GM21723 (cell line): Measurements from ENCODE around the gene DGCR6.
"Not testable (repeated sequence)": the region's sequence is repeated elsewhere in the genome, so short reads cannot be mapped to it uniquely, and the experiment has no call there.

ENCODE experiments used
- ATAC-seq: cut with Tn5 transposase; IDR thresholded peaks from one replicate; pipeline ENCODE4 v1.9.1; 2021; ENCODE audit warnings: mild to moderate bottlenecking, moderate library complexity; ENCODE audit not compliant: unreplicated experiment

DGCR6 gene

DNA sequence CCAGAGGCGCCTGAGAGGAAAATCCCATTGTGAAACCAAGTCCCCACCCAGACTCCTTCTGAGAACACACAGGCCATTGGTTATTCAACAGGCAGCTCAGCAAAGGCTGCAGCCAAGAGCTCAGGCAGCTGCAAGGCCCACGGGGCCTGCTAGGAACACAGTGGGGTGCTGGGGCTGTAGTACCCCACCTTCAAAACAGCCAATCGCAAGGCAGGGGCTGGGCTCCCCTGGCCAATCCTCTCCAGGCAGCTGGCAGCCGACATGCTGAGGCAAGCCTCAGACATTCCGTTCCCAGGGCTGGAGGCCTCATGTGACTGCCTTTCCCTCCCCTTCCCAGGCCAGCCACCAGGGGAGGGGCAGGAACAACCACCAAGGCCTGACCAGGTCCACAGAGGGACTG lies 23.3 kb downstream of the DGCR6 start:
- ATAC-seq = no peak

GRCh38 chr22:18931905-18932652 lies 26.0 kb downstream of the DGCR6 start:
- ATAC-seq = no peak

DNA sequence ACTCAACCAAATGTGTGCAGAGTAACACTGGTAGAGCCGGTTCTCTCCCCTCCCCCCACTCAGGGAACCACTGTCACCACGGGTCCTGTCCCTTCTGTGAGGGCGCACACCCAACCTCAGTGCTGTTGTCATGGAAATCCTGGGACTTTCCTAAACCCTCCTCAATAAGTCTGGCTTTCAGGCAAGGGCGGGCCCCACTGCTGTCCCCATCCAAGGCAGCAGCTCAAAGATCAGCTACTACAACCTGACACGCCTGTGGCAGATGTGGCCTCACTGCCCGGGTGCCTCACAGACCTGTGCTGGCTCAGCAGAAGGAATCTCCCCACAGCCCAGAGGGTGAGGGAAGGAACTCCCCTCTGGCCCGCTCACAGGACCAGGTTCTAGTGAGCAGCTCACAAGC lies 27.8 kb downstream of the DGCR6 start:
- no peak for ATAC-seq

GRCh38 chr22:18934688-18935087 lies 28.6 kb downstream of the DGCR6 start:
- not testable (repeated sequence) for ATAC-seq

GRCh38 chr22:18935889-18936529 lies 29.9 kb downstream of the DGCR6 start, which contains the start of gene PRODH:
Gene PRODH, minus strand, starts transcription at chr22:18936293. Its CDS starts 6 bp downstream, at chr22:18936287.
- ATAC-seq = no peak

DNA sequence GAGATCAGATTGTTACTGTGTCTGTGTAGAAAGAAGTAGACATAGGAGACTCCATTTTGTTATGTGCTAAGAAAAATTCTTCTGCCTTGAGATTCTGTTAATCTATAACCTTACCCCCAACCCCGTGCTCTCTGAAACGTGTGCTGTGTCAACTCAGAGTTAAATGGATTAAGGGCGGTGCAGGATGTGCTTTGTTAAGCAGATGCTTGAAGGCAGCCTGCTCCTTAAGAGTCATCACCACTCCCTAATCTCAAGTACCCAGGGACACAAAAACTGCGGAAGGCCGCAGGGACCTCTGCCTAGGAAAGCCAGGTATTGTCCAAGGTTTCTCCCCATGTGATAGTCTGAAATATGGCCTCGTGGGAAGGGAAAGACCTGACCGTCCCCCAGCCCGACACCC lies 32.6 kb downstream of the DGCR6 start:
- not testable (repeated sequence) for ATAC-seq

- not testable (repeated sequence) for ATAC-seq
Observed at GRCh38 chr22:18947105-18947504, 41.0 kb downstream of the DGCR6 start.

- ATAC-seq = no peak
Observed at GRCh38 chr22:18947905-18948304, 41.8 kb downstream of the DGCR6 start.

GRCh38 chr22:18950141-18950540 lies 44.0 kb downstream of the DGCR6 start:
- ATAC-seq = no peak

GRCh38 chr22:18952022-18952421 lies 45.9 kb downstream of the DGCR6 start:
- no peak for ATAC-seq

DNA sequence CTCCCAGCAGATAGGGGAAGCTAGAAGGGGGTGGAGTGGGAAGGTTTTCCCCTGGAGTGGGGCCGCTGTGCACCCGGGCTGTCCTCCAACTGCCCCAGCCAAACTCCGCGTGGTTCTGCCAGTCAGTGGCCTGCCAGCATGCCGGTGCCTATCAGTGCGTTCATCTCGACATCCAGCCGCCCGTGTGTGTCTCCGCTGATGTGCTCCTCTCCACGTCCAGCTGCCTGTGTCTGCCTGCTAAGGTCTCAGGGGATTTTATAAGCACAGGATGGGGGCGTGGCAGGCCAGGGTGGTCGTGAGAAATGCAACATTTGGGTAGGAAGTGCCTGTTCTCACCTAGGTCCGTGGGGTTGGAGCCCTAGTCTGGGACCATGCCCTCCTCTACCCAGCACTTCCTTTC lies 47.0 kb downstream of the DGCR6 start:
- ATAC-seq = not testable (repeated sequence)

DNA sequence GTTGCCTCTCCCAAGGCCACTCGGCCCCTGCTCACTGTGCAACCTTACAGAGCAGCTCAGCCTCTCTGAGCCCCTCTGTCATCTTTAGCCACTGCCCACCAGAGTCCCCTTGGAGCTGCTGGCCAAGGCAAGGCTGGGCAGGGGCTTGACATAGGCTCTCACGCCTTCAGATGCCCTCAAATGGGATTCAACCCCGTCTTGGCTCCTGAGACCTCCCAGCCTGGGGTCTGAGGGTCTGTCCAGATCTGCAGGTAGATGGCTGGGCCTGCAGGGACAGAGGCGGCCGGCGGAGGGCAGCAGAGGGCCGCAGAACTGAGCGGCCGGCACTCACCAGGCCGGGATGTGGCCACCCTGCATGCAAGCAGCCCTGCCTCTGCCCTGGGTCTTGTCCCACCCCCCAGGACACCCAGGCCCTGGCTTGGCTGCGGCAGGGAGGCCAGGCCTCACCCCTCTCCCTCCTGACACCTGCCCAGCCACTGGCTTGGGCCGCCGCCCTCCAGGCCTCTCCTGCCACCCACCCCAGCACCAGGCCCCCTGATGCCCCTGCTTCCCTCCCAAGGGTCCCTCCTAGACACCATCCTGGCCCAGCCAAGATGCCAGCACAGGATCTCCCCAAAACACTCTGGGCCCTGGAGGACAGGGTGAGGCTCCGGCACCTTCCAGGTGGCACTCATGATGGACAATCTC lies 48.3 kb downstream of the DGCR6 start:
- not testable (repeated sequence) for ATAC-seq

GRCh38 chr22:18954990-18955571 lies 49.0 kb downstream of the DGCR6 start:
- ATAC-seq = no peak

GRCh38 chr22:18955696-18956095 lies 49.6 kb downstream of the DGCR6 start:
- ATAC-seq = no peak

GRCh38 chr22:18956121-18956895 lies 50.2 kb downstream of the DGCR6 start:
- not testable (repeated sequence) for ATAC-seq

- ATAC-seq = not testable (repeated sequence)
Observed at GRCh38 chr22:18956956-18957355, 50.8 kb downstream of the DGCR6 start.

DNA sequence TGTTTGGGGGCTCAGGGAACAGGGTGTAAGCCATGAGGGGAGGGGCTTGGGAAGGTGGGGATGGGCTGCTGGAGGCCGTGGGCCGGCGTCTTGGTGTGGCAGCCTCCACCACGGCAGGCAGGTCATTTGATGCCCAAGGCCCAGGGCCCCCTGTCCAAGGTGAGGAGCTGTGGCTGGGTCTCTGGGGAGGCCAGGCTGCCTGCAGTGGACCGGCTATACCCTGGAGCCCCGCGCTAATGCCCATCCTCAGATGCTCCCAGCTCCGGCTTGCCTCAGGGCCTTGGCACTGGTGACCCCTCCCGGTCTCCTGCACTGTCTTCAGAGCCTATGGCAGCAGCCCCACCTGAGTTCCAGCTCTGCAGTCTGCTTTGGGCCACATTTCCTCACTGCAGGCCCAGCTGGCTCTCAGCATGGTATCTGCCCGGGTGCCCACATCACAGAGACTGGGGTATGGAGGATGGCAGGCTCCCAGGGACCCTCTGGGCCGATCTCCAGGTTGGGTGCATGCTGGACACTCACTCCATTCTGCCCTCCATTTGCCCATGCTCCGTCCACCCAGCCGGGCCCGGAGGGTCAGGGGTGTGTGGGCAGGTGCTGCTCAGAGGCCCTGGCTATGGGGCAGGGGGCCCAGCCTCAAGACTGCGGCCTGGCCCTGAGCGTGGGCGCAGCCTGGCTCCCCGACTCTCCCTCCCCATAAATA lies 51.7 kb downstream of the DGCR6 start:
- not testable (repeated sequence) for ATAC-seq

DNA sequence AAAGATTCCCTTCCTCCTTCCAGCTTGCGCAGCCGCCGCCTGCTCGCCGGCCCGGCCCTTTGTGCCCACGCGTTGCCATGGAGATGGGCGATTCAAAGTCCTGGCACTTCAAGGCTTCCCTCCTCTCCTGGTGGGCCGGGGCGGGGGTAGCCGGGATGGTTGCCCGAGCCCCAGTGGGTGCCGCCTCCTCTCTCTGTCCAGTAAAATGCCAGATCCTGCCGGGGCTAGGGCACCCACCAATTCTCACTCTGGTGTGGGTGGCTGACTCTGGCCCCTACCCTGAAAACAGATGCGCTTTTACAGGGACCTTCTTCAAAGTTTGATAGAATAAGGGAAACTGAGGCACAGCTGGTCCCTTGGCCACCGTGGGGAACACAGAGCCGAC lies 52.2 kb downstream of the DGCR6 start:
- ATAC-seq = not testable (repeated sequence)

- not testable (repeated sequence) for ATAC-seq
Observed at GRCh38 chr22:18958738-18959137, 52.6 kb downstream of the DGCR6 start.

DNA sequence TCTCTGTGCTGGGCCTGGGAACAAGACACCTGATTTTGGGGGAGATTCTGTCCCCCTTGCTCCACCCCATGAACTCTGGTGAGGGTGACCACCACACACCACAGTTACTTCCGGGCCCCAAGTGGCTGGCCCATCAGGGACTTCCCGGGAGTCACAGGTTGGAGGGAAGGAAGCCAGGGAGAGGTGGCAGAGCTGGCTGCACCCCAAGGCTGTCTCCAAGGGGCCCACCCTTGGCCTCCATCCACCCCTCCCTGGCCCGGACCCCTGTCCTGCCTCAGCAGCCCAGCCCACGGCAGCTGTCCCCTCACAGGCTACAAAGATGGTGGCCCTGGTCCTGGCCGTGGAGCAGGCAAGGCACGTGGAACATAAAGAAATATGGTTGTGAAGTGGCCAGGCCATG lies 53.1 kb downstream of the DGCR6 start:
- ATAC-seq = not testable (repeated sequence)
